H9 (cell line): Measurements from ENCODE around the gene ALLC. TPM values are rescaled to one million over a fixed set of nuclear protein-coding genes. Genes with fewer than 3 reads are reported as not detected.

Experiments
- DNase-seq: peaks from one replicate; pipeline ENCODE4 v3.0.0-alpha.2; 2017
- H2AFZ ChIP-seq: one replicate; pipeline ENCODE4 v1.6.1; 2013; ENCODE audit warnings: mild to moderate bottlenecking, low read length, control low read depth, moderate library complexity
- H2AK5ac ChIP-seq: 2 replicates; pipeline ENCODE4 v1.6.1; 2013; ENCODE audit warnings: low read length, control low read depth, mixed read lengths; ENCODE audit not compliant: insufficient read length
- H2BK120ac ChIP-seq: one replicate; pipeline ENCODE4 v1.6.1; 2013; ENCODE audit warnings: low read depth, mild to moderate bottlenecking, low read length, control low read depth, inconsistent platforms; ENCODE audit not compliant: poor library complexity, severe bottlenecking
- H2BK12ac ChIP-seq: 2 replicates; pipeline ENCODE4 v1.6.1; 2013; ENCODE audit warnings: low read length, control low read depth, mixed read lengths, low read depth; ENCODE audit not compliant: insufficient read length
- H2BK15ac ChIP-seq: 2 replicates; pipeline ENCODE4 v1.6.1; 2013; ENCODE audit warnings: low read depth, low read length, control low read depth
- H2BK20ac ChIP-seq: one replicate; pipeline ENCODE4 v1.6.1; 2013; ENCODE audit warnings: low read depth, mild to moderate bottlenecking, low read length, control low read depth, inconsistent platforms; ENCODE audit not compliant: poor library complexity, severe bottlenecking
- H2BK5ac ChIP-seq: 2 replicates; pipeline ENCODE4 v1.6.1; 2013; ENCODE audit warnings: low read length, control low read depth, mixed read lengths; ENCODE audit not compliant: insufficient read length
- H3K14ac ChIP-seq: 2 replicates; pipeline ENCODE4 v1.6.1; 2013; ENCODE audit warnings: low read length, control low read depth; ENCODE audit not compliant: insufficient read depth
- H3K18ac ChIP-seq: 2 replicates; pipeline ENCODE4 v1.6.1; 2013; ENCODE audit warnings: low read depth, mild to moderate bottlenecking, mixed read lengths, low read length, control low read depth; ENCODE audit not compliant: insufficient read length
- H3K23ac ChIP-seq: 2 replicates; pipeline ENCODE4 v1.6.1; 2013; ENCODE audit warnings: low read length, control low read depth, mixed read lengths, low read depth; ENCODE audit not compliant: insufficient read length
- H3K23me2 ChIP-seq: 2 replicates; pipeline ENCODE4 v1.6.1; 2013; ENCODE audit warnings: low read depth, mild to moderate bottlenecking, mixed read lengths, low read length, control low read depth; ENCODE audit not compliant: insufficient read length, poor library complexity, severe bottlenecking
- H3K27ac ChIP-seq: 2 replicates; pipeline ENCODE4 v1.5.1; 2013; ENCODE audit warnings: low read length, control low read depth, mixed read lengths, low read depth; ENCODE audit not compliant: insufficient read length
- H3K27me3 ChIP-seq: 2 replicates; pipeline ENCODE4 v1.6.1; 2013; ENCODE audit warnings: low read length, control low read depth, inconsistent platforms; ENCODE audit not compliant: insufficient read depth
- H3K4ac ChIP-seq: 2 replicates; pipeline ENCODE4 v1.6.1; 2013; ENCODE audit warnings: low read depth, mild to moderate bottlenecking, control low read depth, inconsistent platforms, low read length, moderate library complexity
- H3K4me1 ChIP-seq: 2 replicates; pipeline ENCODE4 v1.6.1; 2013; ENCODE audit warnings: low read length, control low read depth, inconsistent platforms; ENCODE audit not compliant: insufficient read depth
- H3K4me2 ChIP-seq: 2 replicates; pipeline ENCODE4 v1.6.1; 2013; ENCODE audit warnings: low read length, control low read depth, mixed read lengths; ENCODE audit not compliant: insufficient read length, insufficient read depth
- H3K56ac ChIP-seq: 2 replicates; pipeline ENCODE4 v1.6.1; 2013; ENCODE audit warnings: low read depth, mild to moderate bottlenecking, mixed read lengths, low read length, control low read depth; ENCODE audit not compliant: insufficient read length
- H3K79me1 ChIP-seq: 2 replicates; pipeline ENCODE4 v1.6.1; 2013; ENCODE audit warnings: low read depth, mild to moderate bottlenecking, moderate library complexity, low read length, control low read depth, inconsistent platforms; ENCODE audit not compliant: insufficient read depth, poor library complexity, severe bottlenecking
- H3K79me2 ChIP-seq: 2 replicates; pipeline ENCODE4 v1.6.1; 2013; ENCODE audit warnings: low read length, control low read depth, inconsistent platforms; ENCODE audit not compliant: insufficient read depth
- H3K9ac ChIP-seq: 2 replicates; pipeline ENCODE4 v1.6.1; 2013; ENCODE audit warnings: low read length, control low read depth, mixed read lengths; ENCODE audit not compliant: insufficient read length; ENCODE audit errors: extremely low read depth
- H3K9me3 ChIP-seq: one replicate; pipeline ENCODE4 v1.6.1; 2013; ENCODE audit warnings: low read depth, low read length, inconsistent platforms; ENCODE audit not compliant: control insufficient read depth
- H3T11ph ChIP-seq: one replicate; pipeline ENCODE4 v1.6.1; 2013; ENCODE audit warnings: mild to moderate bottlenecking, low read length, control low read depth, inconsistent platforms
- H4K20me1 ChIP-seq: one replicate; pipeline ENCODE4 v1.6.1; 2013; ENCODE audit not compliant: control insufficient read depth, insufficient read length, insufficient read depth
- H4K5ac ChIP-seq: 2 replicates; pipeline ENCODE4 v1.6.1; 2013; ENCODE audit warnings: low read depth, mild to moderate bottlenecking, mixed read lengths, low read length, control low read depth; ENCODE audit not compliant: insufficient read length
- H4K8ac ChIP-seq: replicated peaks from 2 replicates; pipeline ENCODE4 v1.6.1; 2013; ENCODE audit warnings: low read length, control low read depth, mixed read lengths, low read depth; ENCODE audit not compliant: insufficient read length
- H4K91ac ChIP-seq: 2 replicates; pipeline ENCODE4 v1.6.1; 2013; ENCODE audit warnings: low read depth, mild to moderate bottlenecking, moderate library complexity, mixed read lengths, low read length, control low read depth; ENCODE audit not compliant: insufficient read length
- H3K27ac Mint-ChIP-seq, 3 experiments: 2 replicates in 2 of 3; 3 replicates in 1 of 3; pipeline ENCODE4 v1.8.0; 2020 to 2021; ENCODE audit warnings: mixed read lengths in 3 of 3, mild to moderate bottlenecking in 1 of 3, moderate library complexity in 1 of 3
- H3K27me3 Mint-ChIP-seq: 2 replicates; pipeline ENCODE4 v1.8.0; 2021; ENCODE audit warnings: low read depth, mild to moderate bottlenecking, moderate library complexity, mixed read lengths
- H3K36me3 Mint-ChIP-seq, 3 experiments: 2 replicates in 2 of 3; 3 replicates in 1 of 3; pipeline ENCODE4 v1.8.0; 2020 to 2021; ENCODE audit warnings: low read depth in 3 of 3, mixed read lengths in 3 of 3; ENCODE audit not compliant: insufficient read depth in 1 of 3
- H3K4me1 Mint-ChIP-seq, 2 experiments: 2 replicates each; pipeline ENCODE4 v1.8.0; 2020; ENCODE audit warnings: mixed read lengths in 2 of 2
- H3K4me3 Mint-ChIP-seq, 2 experiments: 2 replicates in 1 of 2; 3 replicates in 1 of 2; pipeline ENCODE4 v1.8.0; 2020 to 2021; ENCODE audit warnings: mild to moderate bottlenecking in 2 of 2, mixed read lengths in 2 of 2, moderate library complexity in 1 of 2
- H3K9me3 Mint-ChIP-seq, 2 experiments: 2 replicates in 1 of 2; 3 replicates in 1 of 2; pipeline ENCODE4 v1.8.0; 2020; ENCODE audit warnings: mild to moderate bottlenecking in 2 of 2, mixed read lengths in 2 of 2, moderate library complexity in 1 of 2
- WGBS: extraction: QIAGEN DNeasy Blood & Tissue Kit; methylation state at CpG from one replicate; pipeline ENCODE4 v1.1.7; 2013; ENCODE audit warnings: missing lambda C conversion rate, low lambda C conversion rate, mixed read lengths; ENCODE audit not compliant: insufficient read length; ENCODE audit errors: extremely low coverage; 5-methylcytosine and 5-hydroxymethylcytosine counted together
- total RNA-seq: library from RNA; stranded (reverse); gene quantifications from 2 replicates; pipeline ENCODE4 v1.2.1, GENCODE V29; 2021
- TF ChIP-seq, protein P1 (sequence below): fragments of 200-600 bp; sonication (generic); conservative IDR thresholded peaks from 3 replicates; pipeline ENCODE4 v1.8.0; 2021; ENCODE audit warnings: antibody characterized with exemption, mild to moderate bottlenecking

Gene ALLC
- total RNA-seq, 1 experiment from 2014 or later, result not detected

DNA sequence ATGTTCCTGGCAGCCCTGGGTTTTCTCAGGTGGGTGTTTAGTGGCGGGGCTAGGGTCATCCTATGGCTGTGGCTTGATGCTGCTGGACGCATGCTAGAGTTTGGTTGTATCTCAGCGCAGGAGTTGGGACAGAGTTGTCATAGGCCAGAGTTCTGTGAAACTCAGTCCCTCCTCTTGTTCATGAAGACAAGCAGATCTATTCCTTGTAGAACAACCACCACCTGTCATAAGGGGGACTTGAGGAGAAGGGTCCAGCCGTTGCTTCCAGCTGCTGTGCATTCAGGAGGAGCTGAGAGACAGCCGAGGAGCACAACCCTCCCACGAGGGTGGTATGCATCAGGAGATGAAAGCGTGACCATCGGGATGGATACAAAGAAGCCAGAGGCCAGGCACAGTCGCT is 71.8 kb downstream of the ALLC start:
- Mint-ChIP-seq H3K4me1 (peaks cover 15 to 18% of the 10 kb centered on the region in 2 experiments), H3K27ac (peak overlapping the region in 1 of 3 experiments; percentile 38; a peak in 2 of 7 replicates), H3K36me3 (no peaks in the 10 kb centered on the region), H3K9me3 (peaks cover 0 to 5% of the 10 kb centered on the region in 2 experiments; a peak in 2 of 5 replicates), H3K4me3 (no peak overlapping the region), H3K27me3 (peaks cover 35% of the 10 kb centered on the region)
- no peak overlapping the region for H3K27ac ChIP-seq
- DNase-seq, result no peak
- no peak overlapping the region for H3K9ac ChIP-seq
- no peaks in the 10 kb centered on the region; the same call in 1 of the 2 replicates for H3K4me1 ChIP-seq
- H2BK5ac ChIP-seq, result no peak overlapping the region
- H4K8ac ChIP-seq, result no peak overlapping the region
- no peaks in the 10 kb centered on the region for H3K23me2 ChIP-seq
- no CpG with 5 or more reads among the region's 9 CpGs for WGBS
- H2BK20ac ChIP-seq, result no peak overlapping the region
- no peak overlapping the region for H2BK120ac ChIP-seq
- no peak overlapping the region for H3K4me2 ChIP-seq
- H3K18ac ChIP-seq, result no peak overlapping the region
- H3K79me2 ChIP-seq, result no peaks in the 10 kb centered on the region
- H4K91ac ChIP-seq, result no peak overlapping the region
- H3K23ac ChIP-seq, result no peak overlapping the region
- no peak overlapping the region for H3K14ac ChIP-seq
- no peaks in the 10 kb centered on the region for H3K9me3 ChIP-seq
- H4K20me1 ChIP-seq, result no peaks in the 10 kb centered on the region
- H2BK12ac ChIP-seq, result no peak overlapping the region
- no peak overlapping the region for H2AK5ac ChIP-seq
- no peak overlapping the region for H2BK15ac ChIP-seq
- TF ChIP-seq, protein P1, sequence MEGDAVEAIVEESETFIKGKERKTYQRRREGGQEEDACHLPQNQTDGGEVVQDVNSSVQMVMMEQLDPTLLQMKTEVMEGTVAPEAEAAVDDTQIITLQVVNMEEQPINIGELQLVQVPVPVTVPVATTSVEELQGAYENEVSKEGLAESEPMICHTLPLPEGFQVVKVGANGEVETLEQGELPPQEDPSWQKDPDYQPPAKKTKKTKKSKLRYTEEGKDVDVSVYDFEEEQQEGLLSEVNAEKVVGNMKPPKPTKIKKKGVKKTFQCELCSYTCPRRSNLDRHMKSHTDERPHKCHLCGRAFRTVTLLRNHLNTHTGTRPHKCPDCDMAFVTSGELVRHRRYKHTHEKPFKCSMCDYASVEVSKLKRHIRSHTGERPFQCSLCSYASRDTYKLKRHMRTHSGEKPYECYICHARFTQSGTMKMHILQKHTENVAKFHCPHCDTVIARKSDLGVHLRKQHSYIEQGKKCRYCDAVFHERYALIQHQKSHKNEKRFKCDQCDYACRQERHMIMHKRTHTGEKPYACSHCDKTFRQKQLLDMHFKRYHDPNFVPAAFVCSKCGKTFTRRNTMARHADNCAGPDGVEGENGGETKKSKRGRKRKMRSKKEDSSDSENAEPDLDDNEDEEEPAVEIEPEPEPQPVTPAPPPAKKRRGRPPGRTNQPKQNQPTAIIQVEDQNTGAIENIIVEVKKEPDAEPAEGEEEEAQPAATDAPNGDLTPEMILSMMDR, result no peak
- H3K56ac ChIP-seq, result no peak overlapping the region
- H2AFZ ChIP-seq, result no peak overlapping the region
- H3K27me3 ChIP-seq, result no peaks in the 10 kb centered on the region
- no peak overlapping the region for H3T11ph ChIP-seq
- no peak overlapping the region for H3K4ac ChIP-seq
- H4K5ac ChIP-seq, result no peak overlapping the region
- H3K79me1 ChIP-seq, result no peaks in the 10 kb centered on the region
